ENCODE data around the gene FZD1. TPM values are rescaled to one million over a fixed set of nuclear protein-coding genes. Genes with fewer than 3 reads are reported as not detected.

Gene FZD1
- total and polyA plus RNA-seq, 12 donors, result 3.0 to 24.6 (median 9.4) TPM

DNA sequence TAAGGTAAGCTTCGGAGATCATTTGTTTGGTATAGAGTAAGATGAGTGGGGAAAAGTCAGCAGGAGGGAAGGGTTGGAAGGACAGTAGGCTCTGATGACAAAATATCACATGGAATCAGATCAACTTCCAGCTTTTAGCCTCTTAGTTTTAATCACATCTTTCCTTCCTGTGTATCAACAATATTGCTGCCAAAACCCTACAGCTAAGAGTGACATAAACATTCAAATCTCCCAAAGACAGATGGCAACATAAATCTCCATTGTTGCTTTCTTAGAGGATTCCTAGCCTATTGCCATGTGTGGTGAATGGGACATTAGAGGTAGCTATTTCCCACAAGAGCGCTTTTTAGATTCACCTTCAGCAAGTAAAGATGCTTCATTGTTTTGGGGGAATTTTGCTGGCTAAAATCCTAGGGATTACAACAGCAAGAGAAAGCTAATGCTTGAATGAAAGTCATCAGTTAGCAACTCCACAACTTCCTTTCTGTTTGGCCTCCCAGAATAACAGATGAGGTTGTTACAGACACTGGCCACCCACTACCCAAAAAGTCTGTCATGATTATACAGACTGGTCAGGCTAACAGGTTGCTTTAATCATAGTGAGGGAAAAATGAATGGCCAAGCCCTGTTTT, 35.2 kb upstream of the FZD1 start:
- no peak for TF ChIP-seq CTCF (IDR thresholded peaks at IDR 0.05)
- TF ChIP-seq POLR2A (IDR thresholded peaks at IDR 0.05), result no peak
- H3K27ac ChIP-seq, result no peak overlapping the region
- no peak overlapping the region for H3K4me3 ChIP-seq
- no peaks in the 10 kb centered on the region for H3K4me1 ChIP-seq (replicated peaks in 1 of 2)
- no peak for DNase-seq
- WGBS, 4 donors, result 83 to 87% (median 84%) methylated on average over 2 of the region's 2 CpGs
- H3K27me3 ChIP-seq, result no peaks in the 10 kb centered on the region
- intact Hi-C loops (cut with DNase I), result no loop called here
- no peaks in the 10 kb centered on the region for H3K9me3 ChIP-seq (replicated peaks in 1 of 3)
- no peaks in the 10 kb centered on the region for H3K36me3 ChIP-seq (replicated peaks in 1 of 2)

- Histone ChIP-seq H3K36me3 (replicated peaks in 1 of 2) (no peaks in the 10 kb centered on the region), H3K27me3 (no peaks in the 10 kb centered on the region), H3K4me1 (replicated peaks in 1 of 2) (no peaks in the 10 kb centered on the region), H3K27ac (no peak overlapping the region), H3K4me3 (no peak overlapping the region), H3K9me3 (replicated peaks in 1 of 3) (no peaks in the 10 kb centered on the region)
- intact Hi-C loops (cut with DNase I), result no loop called here
- TF ChIP-seq POLR2A (IDR thresholded peaks at IDR 0.05), result no peak
- TF ChIP-seq CTCF (IDR thresholded peaks at IDR 0.05), result no peak
- DNase-seq, result no peak
- WGBS, 4 donors, result 76 to 87% (median 85%) methylated on average over 2 of the region's 2 CpGs
These were observed 34.1 kb upstream of the FZD1 start for GRCh38 chr7:91230100-91230499.

- H3K4me3 ChIP-seq, result no peak overlapping the region
- H3K36me3 ChIP-seq (replicated peaks in 1 of 2), result no peaks in the 10 kb centered on the region
- 64 to 92% (median 85%) methylated on average over 3 of the region's 3 CpGs for WGBS, 4 donors
- no peak for TF ChIP-seq POLR2A (IDR thresholded peaks at IDR 0.05)
- TF ChIP-seq CTCF (IDR thresholded peaks at IDR 0.05), result no peak
- no peaks in the 10 kb centered on the region for H3K27me3 ChIP-seq
- DNase-seq, result no peak
- H3K9me3 ChIP-seq (replicated peaks in 1 of 3), result no peaks in the 10 kb centered on the region
- no peaks in the 10 kb centered on the region for H3K4me1 ChIP-seq (replicated peaks in 1 of 2)
- H3K27ac ChIP-seq, result no peak overlapping the region
- intact Hi-C loops (cut with DNase I), result no loop called here
These were observed 33.7 kb upstream of the FZD1 start for GRCh38 chr7:91230503-91230902.

- no peaks in the 10 kb centered on the region for H3K36me3 ChIP-seq (replicated peaks in 1 of 2)
- intact Hi-C loops (cut with DNase I), result no loop called here
- DNase-seq, result no peak
- no peaks in the 10 kb centered on the region for H3K9me3 ChIP-seq (replicated peaks in 1 of 3)
- H3K4me1 ChIP-seq (replicated peaks in 1 of 2), result no peaks in the 10 kb centered on the region
- H3K27me3 ChIP-seq, result no peaks in the 10 kb centered on the region
- no peak overlapping the region for H3K4me3 ChIP-seq
- TF ChIP-seq POLR2A (IDR thresholded peaks at IDR 0.05) (no peak), CTCF (IDR thresholded peaks at IDR 0.05) (no peak)
- H3K27ac ChIP-seq, result no peak overlapping the region
- 68 to 79% (median 72%) methylated on average over 8 of the region's 8 CpGs for WGBS, 4 donors
These were observed 31.0 kb upstream of the FZD1 start for GRCh38 chr7:91233212-91233611.
